GM12864 (cell line): ENCODE data around the gene TRIM65.

Source experiments
- DNase-seq: peaks from one replicate; pipeline ENCODE4 v3.0.0-alpha.2; 2011; ENCODE audit warnings: low read depth
- H3K4me3 ChIP-seq: 2 replicates; pipeline ENCODE4 v1.5.1; 2011; ENCODE audit warnings: mild to moderate bottlenecking, low read depth, low read length, control low read depth
- CTCF ChIP-seq: IDR thresholded peaks from 2 replicates; pipeline ENCODE4 v1.5.1; 2011; ENCODE audit warnings: low read depth, mild to moderate bottlenecking, moderate library complexity, low read length, control low read depth, inconsistent platforms; ENCODE audit errors: missing control alignments

TRIM65 gene

GRCh38 chr17:75846692-75847613 is 49.8 kb downstream of the TRIM65 start:
- no peak overlapping the region for H3K4me3 ChIP-seq
- no peak for TF ChIP-seq CTCF
- no peak for DNase-seq

DNA sequence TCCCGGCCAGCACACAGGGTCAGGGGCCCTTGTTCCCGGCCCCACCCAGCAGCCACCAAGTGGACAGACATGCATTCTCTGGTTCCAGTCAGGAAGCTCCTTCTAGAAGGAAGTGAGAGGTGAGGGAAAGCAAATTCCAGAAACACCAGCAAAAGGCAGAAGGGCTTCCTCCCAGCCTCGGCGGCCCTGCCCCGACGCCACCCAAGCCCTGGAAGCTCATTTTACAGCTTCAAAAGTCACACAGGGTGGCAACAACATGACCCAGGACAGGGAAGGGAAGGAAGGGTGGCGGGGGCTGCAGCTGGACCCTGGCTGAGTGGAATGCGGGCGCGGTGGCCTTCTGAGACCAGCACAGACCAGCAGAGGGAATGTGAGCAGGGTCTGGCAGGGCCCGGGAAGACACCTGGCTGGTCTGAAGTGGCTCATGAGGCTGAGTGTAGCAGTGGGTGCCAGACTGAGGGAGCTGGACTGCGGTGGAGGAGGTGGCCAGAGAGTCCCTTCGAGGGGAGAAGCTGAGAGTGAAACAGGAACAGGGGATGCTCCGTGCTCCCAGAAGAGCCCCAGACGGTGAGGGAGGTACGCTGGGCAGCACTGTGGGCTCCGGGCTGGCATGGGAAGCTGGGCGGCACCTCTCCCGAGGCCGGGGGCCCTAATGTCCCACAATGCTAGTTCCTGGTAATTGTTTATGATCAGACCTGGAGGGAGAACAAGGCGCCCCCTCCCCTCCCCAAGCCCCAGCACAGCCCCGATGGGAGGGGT is 50.6 kb downstream of the TRIM65 start:
- TF ChIP-seq CTCF, result no peak
- DNase-seq, result no peak
- no peak overlapping the region for H3K4me3 ChIP-seq

DNA sequence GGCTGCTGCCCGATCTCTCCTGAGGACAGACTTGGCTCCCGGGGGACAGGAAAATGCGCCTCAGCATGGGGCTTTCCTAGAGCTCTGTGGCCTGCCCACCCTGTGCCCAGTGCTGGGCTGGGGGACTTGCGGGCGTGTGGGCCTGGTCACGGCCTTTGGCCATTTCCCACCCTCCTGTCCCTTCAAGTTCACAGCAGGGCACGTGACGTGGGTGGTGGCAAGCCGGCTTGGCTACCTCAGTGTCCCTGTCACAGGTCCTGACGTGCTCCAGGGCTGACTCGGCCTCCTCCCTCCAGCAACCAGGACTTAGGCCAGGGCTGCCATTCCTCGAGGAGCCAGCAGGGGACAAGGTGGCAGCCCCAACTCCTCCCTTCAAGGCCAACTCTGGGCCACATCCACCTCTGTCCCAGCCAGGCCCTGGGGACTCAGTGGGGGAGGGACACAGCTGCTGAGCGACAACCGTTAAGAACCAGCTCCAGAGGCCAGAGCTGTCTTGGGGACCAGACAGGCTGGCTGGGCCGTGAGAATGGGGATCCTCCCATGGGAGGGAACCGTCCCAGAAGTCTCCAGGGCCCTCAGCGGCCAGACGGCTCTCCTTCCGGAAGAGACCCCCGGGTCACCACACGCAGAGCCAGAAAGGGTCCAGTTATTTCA is 51.6 kb downstream of the TRIM65 start:
- DNase-seq, result peak; percentile 76
- peak overlapping the region; percentile 72 for H3K4me3 ChIP-seq
- peak; percentile 94 for TF ChIP-seq CTCF

GRCh38 chr17:75844530-75845057 is 52.2 kb downstream of the TRIM65 start:
- TF ChIP-seq CTCF, result no peak
- H3K4me3 ChIP-seq, result peak overlapping the region; percentile 72
- no peak for DNase-seq

DNA sequence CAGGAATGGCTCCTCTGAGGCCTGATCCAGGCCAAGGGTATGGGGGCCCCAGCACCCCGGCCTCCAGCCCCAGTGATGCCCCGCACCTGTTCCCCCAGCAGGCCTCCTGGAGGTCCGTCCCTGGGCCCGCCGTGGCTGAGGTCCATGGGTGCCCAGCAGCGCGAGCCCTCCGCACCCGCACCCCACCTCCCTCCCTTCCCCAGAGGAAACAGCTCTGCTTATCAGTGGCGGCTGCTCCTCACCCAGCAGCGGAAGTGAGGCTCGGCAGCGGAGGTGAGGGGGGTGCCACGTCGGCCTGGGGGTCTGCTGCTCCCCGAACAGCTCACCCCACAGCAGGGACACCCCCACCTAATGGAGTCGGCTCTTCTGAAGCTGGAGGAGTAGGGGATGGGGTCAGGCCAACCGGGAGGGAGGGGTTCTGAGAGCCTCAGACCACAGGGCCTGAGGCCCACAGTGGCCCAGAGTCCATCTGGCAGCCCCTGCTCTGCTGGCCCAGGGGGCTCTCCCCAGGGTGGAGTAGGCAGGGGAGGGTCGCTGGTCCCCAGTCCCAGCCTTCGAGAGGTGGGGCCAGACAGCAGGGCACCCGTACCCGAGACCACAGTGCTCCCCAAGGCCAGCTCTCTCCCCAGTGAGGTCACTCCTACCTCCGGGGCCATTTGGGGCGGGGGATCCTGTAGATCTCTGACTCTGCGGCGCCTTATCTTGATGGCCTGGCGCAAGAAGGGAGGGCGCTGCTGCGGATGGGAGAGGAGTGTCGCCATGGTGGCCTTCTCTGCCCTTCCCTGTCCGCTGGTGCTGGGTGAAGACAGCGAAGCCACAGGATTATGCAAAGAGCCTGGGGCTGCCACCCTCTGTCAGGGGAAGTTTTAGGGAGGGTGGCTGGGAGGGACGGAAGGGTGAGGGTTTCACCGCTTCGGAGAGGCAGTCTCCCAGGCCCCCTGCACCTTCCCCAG is 52.9 kb downstream of the TRIM65 start, which contains the start of gene UNC13D:
UNC13D (minus strand) TSS at position 828 of the 953 bp plus-strand sequence; CDS start at position 761, 67 bp downstream.
- no peak for TF ChIP-seq CTCF
- DNase-seq, result no peak
- peak within 1 kb of the TSS; percentile 72 for H3K4me3 ChIP-seq
